Coronary artery (tissue), 2 donors: ENCODE results near the gene RERG.
A peak's percentile ranks its signal among the peaks of the same experiment; 100 is the strongest.

ENCODE experiments used
- DNase-seq: peaks from one replicate; pipeline ENCODE4 v3.0.0-alpha.2; 2017; ENCODE audit warnings: low spot score
- H3K27ac ChIP-seq, 2 donors: fragments of 200-600 bp; sonication (generic); one replicate each; pipeline ENCODE4 v1.5.1; 2016 to 2019
- H3K4me3 ChIP-seq: fragments of 200-600 bp; sonication (generic); 2 replicates; pipeline ENCODE4 v1.5.1; 2016; ENCODE audit warnings: mild to moderate bottlenecking, moderate library complexity
- CTCF ChIP-seq: fragments of 200-600 bp; sonication (generic); IDR thresholded peaks from one replicate; pipeline ENCODE4 v1.5.1; 2019; ENCODE audit warnings: antibody characterized with exemption

The RERG gene

DNA sequence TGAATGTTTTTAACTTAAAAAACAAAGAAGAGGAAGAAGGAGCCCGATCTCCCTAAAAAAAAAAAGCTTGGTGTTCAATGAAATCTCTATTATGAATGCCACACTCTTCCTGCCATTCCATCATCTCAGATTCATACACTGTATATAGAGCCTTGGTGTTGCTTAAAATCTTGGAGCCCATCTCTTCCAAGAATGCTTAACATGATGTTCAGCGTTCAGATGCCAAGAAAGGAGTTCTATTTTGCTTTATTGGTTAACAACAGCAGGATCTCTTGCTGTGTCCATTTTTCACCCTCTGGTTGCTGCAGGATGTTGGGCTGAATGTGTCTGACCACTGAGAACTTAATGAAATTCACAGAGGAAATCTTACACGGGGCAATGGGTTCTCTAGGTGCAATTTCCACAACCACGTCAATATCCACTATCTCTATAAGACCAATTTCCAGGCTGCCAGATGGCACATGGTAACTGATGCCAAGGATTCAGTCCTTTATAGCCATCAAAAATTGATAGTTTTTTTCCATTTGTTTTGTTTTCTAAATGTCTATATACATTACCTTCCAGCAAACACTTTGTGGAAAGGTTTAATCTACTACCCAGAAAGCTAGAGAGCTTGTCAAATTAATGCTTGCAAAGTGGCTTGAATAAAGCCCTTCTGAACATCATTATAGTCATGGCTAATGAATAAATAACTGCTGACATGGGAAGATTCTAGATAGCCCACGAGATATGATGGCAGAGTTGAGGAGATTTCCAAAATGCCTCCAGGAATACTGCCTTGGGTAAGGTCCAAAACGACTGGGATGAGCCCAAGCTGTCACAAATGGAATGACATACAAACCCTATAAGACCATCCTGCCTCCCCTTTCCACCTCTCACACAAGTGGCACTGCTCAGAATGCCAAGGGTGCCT, 26.5 kb downstream of the RERG start:
- no peak for DNase-seq
- TF ChIP-seq CTCF: no peak
- Histone ChIP-seq H3K4me3 (no peak overlapping the region), H3K27ac (peak overlapping the region in 1 of 2 donors; percentile 17)

- no peak for DNase-seq
- TF ChIP-seq CTCF: no peak
- H3K4me3 ChIP-seq: no peak overlapping the region
- no peak overlapping the region for H3K27ac ChIP-seq
Observed at GRCh38 chr12:15193946-15194345, 27.3 kb downstream of the RERG start.

GRCh38 chr12:15192720-15193119, 28.5 kb downstream of the RERG start:
- Histone ChIP-seq H3K27ac (no peak overlapping the region), H3K4me3 (no peak overlapping the region)
- TF ChIP-seq CTCF: no peak
- no peak for DNase-seq

DNA sequence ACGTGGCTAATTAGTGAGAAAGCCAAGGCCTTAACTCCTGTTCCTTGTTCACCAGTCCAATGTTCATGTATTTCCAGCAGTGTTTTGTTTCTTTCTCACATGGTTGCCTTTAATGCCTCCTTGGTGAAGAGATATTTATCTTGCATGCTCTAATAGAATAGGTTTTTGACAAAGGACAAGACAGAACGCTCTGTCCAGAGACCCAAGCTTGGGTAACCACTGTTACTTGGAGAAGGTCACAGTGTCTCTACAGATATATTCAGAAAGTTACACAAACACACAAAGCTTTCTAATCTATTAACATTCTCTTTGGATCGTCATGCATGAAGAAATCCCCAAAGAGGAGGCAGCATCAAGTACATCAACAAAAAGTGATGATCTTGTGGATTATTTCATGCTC, 33.1 kb downstream of the RERG start:
- no peak overlapping the region for H3K27ac ChIP-seq
- DNase-seq: no peak
- no peak overlapping the region for H3K4me3 ChIP-seq
- no peak for TF ChIP-seq CTCF

DNA sequence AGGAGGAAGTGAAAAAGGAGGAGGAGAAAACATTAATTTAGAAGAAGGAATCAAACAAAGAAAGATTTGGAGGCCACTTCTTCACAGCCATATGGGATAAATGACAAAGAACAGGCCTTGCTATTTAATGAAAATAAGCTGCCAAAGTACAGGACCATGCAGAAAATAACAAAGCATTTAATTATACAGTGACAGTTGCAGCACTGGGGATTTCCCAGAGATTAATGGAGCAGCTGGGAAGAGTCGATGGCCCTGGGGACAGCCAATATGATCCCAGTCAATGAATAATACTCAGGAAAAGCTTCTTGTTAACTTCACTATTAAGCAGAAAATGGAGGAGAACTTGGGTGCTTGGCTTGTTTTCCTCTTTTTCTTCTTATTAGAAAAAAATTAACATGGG, 34.6 kb downstream of the RERG start:
- H3K4me3 ChIP-seq: no peak overlapping the region
- TF ChIP-seq CTCF: no peak
- no peak overlapping the region for H3K27ac ChIP-seq
- no peak for DNase-seq

DNA sequence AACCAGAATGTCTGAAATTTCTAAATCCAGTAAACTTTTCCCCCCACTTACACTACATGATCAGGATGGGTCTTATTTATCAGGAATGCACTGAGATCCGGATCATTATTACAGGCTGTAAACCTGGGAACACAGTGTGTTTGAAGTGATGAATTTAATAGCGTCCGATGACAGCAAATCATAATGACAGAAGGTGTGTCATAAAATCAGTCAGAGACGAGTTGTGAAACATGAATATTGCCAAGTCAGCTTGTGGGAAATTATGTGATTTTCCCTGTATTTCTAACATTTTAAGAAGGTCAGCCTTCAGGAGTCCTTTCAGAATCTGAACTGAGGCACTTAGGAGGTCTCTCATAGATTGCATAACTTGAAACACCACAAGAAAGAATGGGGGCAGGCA, 36.7 kb downstream of the RERG start:
- DNase-seq: no peak
- H3K4me3 ChIP-seq: no peak overlapping the region
- no peak overlapping the region for H3K27ac ChIP-seq
- TF ChIP-seq CTCF: no peak

DNA sequence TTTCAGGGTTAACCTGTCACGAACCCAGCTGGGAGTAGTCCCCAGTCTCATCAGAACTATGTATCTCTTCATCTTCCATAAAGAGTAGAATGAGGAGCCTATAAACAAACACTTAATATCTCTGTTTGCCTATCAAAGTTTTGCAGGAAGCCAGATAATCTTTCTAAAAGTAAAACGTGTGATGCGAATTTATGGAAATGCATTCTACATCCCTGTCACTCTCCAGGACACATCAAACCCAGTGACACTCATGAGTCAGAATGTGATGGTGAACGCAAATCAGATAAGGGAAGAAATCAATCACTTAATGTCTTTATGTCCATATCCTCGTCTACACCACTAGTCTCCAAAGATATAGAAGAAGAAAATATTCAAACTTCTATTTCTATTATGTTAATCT, 37.4 kb downstream of the RERG start:
- no peak for DNase-seq
- Histone ChIP-seq H3K27ac (no peak overlapping the region), H3K4me3 (no peak overlapping the region)
- no peak for TF ChIP-seq CTCF
